Keratinocyte (primary cell): ENCODE measurements around the gene RBCK1. TPM values are rescaled to one million over a fixed set of nuclear protein-coding genes. Genes with fewer than 3 reads are reported as not detected.

Source experiments
- DNase-seq: peaks from one replicate; pipeline ENCODE4 v3.0.0-alpha.2; 2011; ENCODE audit warnings: low read depth, missing footprints, low spot score
- FAIRE-seq: peaks from 2 replicates; lab custom pipeline; 2011; peaks lifted over from hg19 to GRCh38; lab: Jason Lieb, UNC
- H2AFZ ChIP-seq: 2 replicates; pipeline ENCODE4 v1.6.0; 2012; ENCODE audit warnings: low read length, control low read depth, inconsistent platforms; ENCODE audit not compliant: control insufficient read depth
- H3K27ac ChIP-seq: 2 replicates; pipeline ENCODE4 v1.5.1; 2011; ENCODE audit warnings: low read length; ENCODE audit not compliant: control insufficient read depth, insufficient read depth
- H3K27me3 ChIP-seq: 3 replicates; pipeline ENCODE4 v1.6.0; 2011; ENCODE audit warnings: low read length; ENCODE audit not compliant: control insufficient read depth, insufficient read depth; ENCODE audit errors: extremely low read depth
- H3K36me3 ChIP-seq, 2 experiments: 2 replicates in 1 of 2; 3 replicates in 1 of 2; pipeline ENCODE4 v1.5.1; 2011; ENCODE audit warnings: low read length in 2 of 2, mild to moderate bottlenecking in 1 of 2; ENCODE audit not compliant: control insufficient read depth in 2 of 2, insufficient read depth in 2 of 2; ENCODE audit errors: extremely low read depth in 1 of 2
- H3K4me1 ChIP-seq: 3 replicates; pipeline ENCODE4 v1.5.1; 2011; ENCODE audit warnings: low read length; ENCODE audit not compliant: control insufficient read depth, insufficient read depth; ENCODE audit errors: extremely low read depth
- H3K4me2 ChIP-seq: 3 replicates; pipeline ENCODE4 v1.6.0; 2011; ENCODE audit warnings: low read depth, low read length; ENCODE audit not compliant: control insufficient read depth, insufficient read depth; ENCODE audit errors: extremely low read depth
- H3K4me3 ChIP-seq, 3 experiments: fragments of 200-600 bp in 1 of 3; sonication (generic) in 1 of 3; 2 replicates in 2 of 3; 3 replicates in 1 of 3; pipeline ENCODE4 v1.5.1; 2011 to 2016; ENCODE audit warnings: low read length in 3 of 3, mild to moderate bottlenecking in 3 of 3, control low read depth in 2 of 3, inconsistent platforms in 1 of 3, low read depth in 1 of 3, mixed read lengths in 1 of 3, mixed run types in 1 of 3, moderate library complexity in 1 of 3; ENCODE audit not compliant: control insufficient read depth in 2 of 3, insufficient read depth in 2 of 3; ENCODE audit errors: extremely low read depth in 1 of 3
- H3K79me2 ChIP-seq: 2 replicates; pipeline ENCODE4 v1.6.0; 2012; ENCODE audit warnings: low read length; ENCODE audit not compliant: control insufficient read depth, insufficient read depth
- H3K9ac ChIP-seq: 3 replicates; pipeline ENCODE4 v1.6.0; 2011; ENCODE audit warnings: low read length; ENCODE audit not compliant: control insufficient read depth, insufficient read depth; ENCODE audit errors: extremely low read depth
- H3K9me1 ChIP-seq: 3 replicates; pipeline ENCODE4 v1.6.0; 2011; ENCODE audit warnings: low read length; ENCODE audit not compliant: control insufficient read depth, insufficient read depth; ENCODE audit errors: extremely low read depth
- H3K9me3 ChIP-seq: 2 replicates; pipeline ENCODE4 v1.5.1; 2012; ENCODE audit warnings: low read depth, low read length; ENCODE audit not compliant: control insufficient read depth
- H4K20me1 ChIP-seq: 3 replicates; pipeline ENCODE4 v1.6.0; 2011; ENCODE audit warnings: low read length; ENCODE audit not compliant: control insufficient read depth, insufficient read depth; ENCODE audit errors: extremely low read depth
- EZH2 ChIP-seq: IDR thresholded peaks from one replicate; pipeline ENCODE4 v1.6.1; 2012; ENCODE audit warnings: inconsistent platforms, mild to moderate bottlenecking, low read length, moderate library complexity
- dilution Hi-C: fragments of 300-500 bp; cut with MboI; formaldehyde crosslinking; loops from one replicate; pipeline ENCODE4 v1.7.0; 2020; ENCODE audit warnings: low sequenced_read_pairs; ENCODE audit not compliant: extremely low pct_ligation_motif_present
- polyA plus RNA-seq, 5 experiments: library from polyadenylated mRNA; depleted of rRNA in 3 of 5; stranded (reverse) in 3 of 5; stranded (forward) in 1 of 5; unstranded in 1 of 5; fragments of >200 nt; gene quantifications; 1 replicate in 1 of 5; 2 replicates in 3 of 5; 3 replicates in 1 of 5; pipeline versions ENCODE4 v1.2.1 to v1.2.3, GENCODE V29; 2011 to 2012; ENCODE audit warnings: missing spikeins in 2 of 5, low read depth in 1 of 5, low replicate concordance in 1 of 5
- TF ChIP-seq, protein P1 (sequence below), 3 experiments: IDR thresholded peaks in 1 of 3; conservative IDR thresholded peaks in 1 of 3; optimal IDR thresholded peaks in 1 of 3; 2 replicates in 2 of 3; 3 replicates in 1 of 3; pipeline versions ENCODE3 to v1.5.1; 2011; ENCODE audit warnings: low read length in 3 of 3, mild to moderate bottlenecking in 3 of 3, moderate library complexity in 2 of 3, control low read depth in 1 of 3, inconsistent platforms in 1 of 3; ENCODE audit not compliant: insufficient read depth in 2 of 3; ENCODE audit errors: extremely low read depth in 1 of 3

RBCK1 gene
- polyA plus RNA-seq, 1 donor (not counting 4 experiments of a cell fraction or from before 2014, with no cell fraction given), result 136 TPM

DNA sequence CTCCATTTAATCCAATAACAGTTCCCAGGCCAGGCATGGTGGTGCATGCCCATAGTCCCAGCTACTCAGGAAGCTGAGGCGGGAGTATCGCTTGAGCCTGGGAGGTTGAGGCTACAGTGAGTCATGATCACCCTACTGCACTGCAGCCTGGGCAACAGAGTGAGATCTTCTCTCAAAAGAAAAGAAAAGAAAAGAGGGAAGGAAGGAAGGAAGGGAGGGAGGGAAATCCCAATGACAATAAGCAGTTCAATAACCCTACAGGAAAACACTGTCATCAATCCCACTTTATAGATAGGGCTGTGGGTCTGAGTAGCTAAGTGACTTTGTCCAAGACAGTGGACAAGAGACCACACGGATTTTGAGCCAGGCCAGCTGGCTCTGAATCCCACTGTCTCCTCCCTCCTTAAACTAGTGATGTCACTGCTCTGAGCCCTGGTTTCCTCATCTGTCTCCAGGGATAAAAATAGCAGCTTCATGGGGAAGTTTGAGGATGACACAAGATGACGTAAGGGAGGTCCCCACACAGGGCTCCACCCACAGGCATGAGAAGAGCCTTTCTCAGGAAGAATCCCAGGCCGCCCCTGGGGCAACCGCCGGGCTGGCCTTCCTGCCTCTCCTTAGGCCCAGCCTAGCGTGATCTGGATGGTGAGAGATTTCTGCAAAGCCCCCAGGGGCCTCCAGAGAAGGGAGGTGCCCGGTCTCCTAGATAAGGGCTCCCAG, 34.8 kb upstream of the RBCK1 start:
- no peaks in the 10 kb centered on the region for H3K36me3 ChIP-seq
- H3K27me3 ChIP-seq, result no peaks in the 10 kb centered on the region
- no peak overlapping the region for H3K4me3 ChIP-seq
- TF ChIP-seq, protein P1, sequence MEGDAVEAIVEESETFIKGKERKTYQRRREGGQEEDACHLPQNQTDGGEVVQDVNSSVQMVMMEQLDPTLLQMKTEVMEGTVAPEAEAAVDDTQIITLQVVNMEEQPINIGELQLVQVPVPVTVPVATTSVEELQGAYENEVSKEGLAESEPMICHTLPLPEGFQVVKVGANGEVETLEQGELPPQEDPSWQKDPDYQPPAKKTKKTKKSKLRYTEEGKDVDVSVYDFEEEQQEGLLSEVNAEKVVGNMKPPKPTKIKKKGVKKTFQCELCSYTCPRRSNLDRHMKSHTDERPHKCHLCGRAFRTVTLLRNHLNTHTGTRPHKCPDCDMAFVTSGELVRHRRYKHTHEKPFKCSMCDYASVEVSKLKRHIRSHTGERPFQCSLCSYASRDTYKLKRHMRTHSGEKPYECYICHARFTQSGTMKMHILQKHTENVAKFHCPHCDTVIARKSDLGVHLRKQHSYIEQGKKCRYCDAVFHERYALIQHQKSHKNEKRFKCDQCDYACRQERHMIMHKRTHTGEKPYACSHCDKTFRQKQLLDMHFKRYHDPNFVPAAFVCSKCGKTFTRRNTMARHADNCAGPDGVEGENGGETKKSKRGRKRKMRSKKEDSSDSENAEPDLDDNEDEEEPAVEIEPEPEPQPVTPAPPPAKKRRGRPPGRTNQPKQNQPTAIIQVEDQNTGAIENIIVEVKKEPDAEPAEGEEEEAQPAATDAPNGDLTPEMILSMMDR (optimal IDR thresholded peaks at IDR 0.05 in 1 of 3, IDR thresholded peaks at IDR 0.05 in 1 of 3, conservative IDR thresholded peaks at IDR 0.05 in 1 of 3; ENCODE audit: extremely low read depth in 1 of 3, insufficient read depth in 2 of 3, low read length in 3 of 3), result no peak
- TF ChIP-seq EZH2, result no peak
- FAIRE-seq (peak; percentile 76), DNase-seq (peak; percentile 84)
- H2AFZ ChIP-seq, result peak overlapping the region; percentile 20
- no peaks in the 10 kb centered on the region for H4K20me1 ChIP-seq
- peaks cover 30% of the 10 kb centered on the region for H3K4me1 ChIP-seq
- no peaks in the 10 kb centered on the region for H3K9me1 ChIP-seq
- H3K79me2 ChIP-seq, result no peaks in the 10 kb centered on the region
- dilution Hi-C loops, result no loop called here
- peak overlapping the region; percentile 89 for H3K27ac ChIP-seq
- H3K9me3 ChIP-seq, result no peaks in the 10 kb centered on the region
- H3K4me2 ChIP-seq, result peak overlapping the region; percentile 18
- H3K9ac ChIP-seq, result peak overlapping the region; percentile 38

DNA sequence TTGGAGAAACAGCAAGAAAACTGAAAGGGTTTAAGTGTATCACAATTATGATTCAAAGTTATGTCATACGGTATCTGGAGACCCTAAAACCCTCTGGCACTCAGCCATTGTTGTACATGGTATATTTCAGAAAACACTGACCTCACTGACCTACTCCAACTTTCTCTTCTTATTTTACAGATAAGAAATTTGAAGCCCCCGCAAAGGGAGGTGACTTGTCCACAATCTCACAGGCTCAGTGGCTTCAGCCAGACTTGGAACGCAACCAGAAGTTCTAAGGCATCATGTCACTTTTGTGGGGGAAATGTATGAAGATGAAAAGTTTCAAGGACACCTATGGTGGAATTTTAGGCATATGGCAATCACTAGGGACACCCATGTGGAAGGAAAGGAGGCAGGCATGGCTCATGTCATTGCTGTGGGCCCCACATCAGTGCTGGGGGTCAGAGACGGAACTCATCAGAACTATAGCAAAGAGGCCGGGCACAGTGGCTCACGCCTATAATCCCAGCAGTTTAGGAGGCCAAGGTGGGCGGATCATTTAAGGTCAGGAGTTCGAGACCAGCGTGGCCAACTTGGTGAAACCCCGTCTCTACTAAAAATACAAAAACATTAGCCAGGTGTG, 32.7 kb upstream of the RBCK1 start:
- Histone ChIP-seq H3K4me1 (peaks cover 45% of the 10 kb centered on the region), H3K9me1 (no peaks in the 10 kb centered on the region), H3K79me2 (peaks cover 3% of the 10 kb centered on the region), H3K36me3 (no peaks in the 10 kb centered on the region), H3K4me3 (no peak overlapping the region), H3K9me3 (no peaks in the 10 kb centered on the region), H3K9ac (no peak overlapping the region), H3K27ac (no peak overlapping the region), H4K20me1 (no peaks in the 10 kb centered on the region), H3K4me2 (no peak overlapping the region), H3K27me3 (no peaks in the 10 kb centered on the region), H2AFZ (no peak overlapping the region)
- dilution Hi-C loops, result no loop called here
- no peak for FAIRE-seq
- no peak for TF ChIP-seq EZH2
- TF ChIP-seq, protein P1 (optimal IDR thresholded peaks at IDR 0.05 in 1 of 3, IDR thresholded peaks at IDR 0.05 in 1 of 3, conservative IDR thresholded peaks at IDR 0.05 in 1 of 3; ENCODE audit: extremely low read depth in 1 of 3, insufficient read depth in 2 of 3, low read length in 3 of 3), result no peak
- no peak for DNase-seq
